Transverse colon (tissue), 4 donors: ENCODE measurements around the gene FMC1.
"Not testable (repeated sequence)": the region's sequence is repeated elsewhere in the genome, so short reads cannot be mapped to it uniquely, and the experiment has no call there.

ENCODE experiments used
- POLR2A ChIP-seq: fragments of 450-650 bp; IDR thresholded peaks from one replicate; pipeline ENCODE4 v1.6.1; 2016; ENCODE audit warnings: antibody characterized with exemption, mild to moderate bottlenecking, moderate library complexity
- POLR2AphosphoS5 ChIP-seq, 3 donors: sonication (generic); formaldehyde crosslinking; IDR thresholded peaks; one replicate each; pipeline ENCODE4 v1.6.1; 2016; ENCODE audit warnings: antibody characterized with exemption in 3 of 3
- TF ChIP-seq, protein P1 (sequence below), 5 experiments: fragments of 200-600 bp in 3 of 5; fragments of 450-650 bp in 2 of 5; sonication (generic) in 3 of 5; IDR thresholded peaks; 1 replicate in 2 of 5; 2 replicates in 3 of 5; pipeline ENCODE4 v1.5.1; 2016 to 2017; ENCODE audit warnings: antibody characterized with exemption in 5 of 5, inconsistent platforms in 3 of 5, mild to moderate bottlenecking in 2 of 5, moderate library complexity in 1 of 5

DNA sequence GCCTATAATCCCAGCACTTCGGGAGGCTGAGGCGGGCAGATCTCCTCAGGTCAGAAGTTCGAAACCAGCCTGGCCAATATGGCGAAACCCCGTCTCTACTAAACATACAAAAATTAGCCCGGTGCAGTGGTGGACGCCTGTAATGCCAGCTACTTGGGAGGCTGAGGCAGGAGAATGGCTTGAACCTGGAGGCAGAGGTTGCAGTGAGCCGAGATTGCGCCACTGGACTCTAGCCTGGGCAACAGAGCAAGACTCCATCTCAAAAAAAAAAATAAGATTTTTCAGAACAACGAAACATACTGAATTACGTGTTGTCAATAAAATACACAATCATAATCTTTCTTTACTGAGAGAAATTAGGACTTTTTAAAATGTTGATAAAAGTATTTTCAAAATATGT lies 16.4 kb upstream of the FMC1 start:
- not testable (repeated sequence) for TF ChIP-seq POLR2AphosphoS5 (IDR thresholded peaks at IDR 0.05); POLR2A
- TF ChIP-seq, protein P1, sequence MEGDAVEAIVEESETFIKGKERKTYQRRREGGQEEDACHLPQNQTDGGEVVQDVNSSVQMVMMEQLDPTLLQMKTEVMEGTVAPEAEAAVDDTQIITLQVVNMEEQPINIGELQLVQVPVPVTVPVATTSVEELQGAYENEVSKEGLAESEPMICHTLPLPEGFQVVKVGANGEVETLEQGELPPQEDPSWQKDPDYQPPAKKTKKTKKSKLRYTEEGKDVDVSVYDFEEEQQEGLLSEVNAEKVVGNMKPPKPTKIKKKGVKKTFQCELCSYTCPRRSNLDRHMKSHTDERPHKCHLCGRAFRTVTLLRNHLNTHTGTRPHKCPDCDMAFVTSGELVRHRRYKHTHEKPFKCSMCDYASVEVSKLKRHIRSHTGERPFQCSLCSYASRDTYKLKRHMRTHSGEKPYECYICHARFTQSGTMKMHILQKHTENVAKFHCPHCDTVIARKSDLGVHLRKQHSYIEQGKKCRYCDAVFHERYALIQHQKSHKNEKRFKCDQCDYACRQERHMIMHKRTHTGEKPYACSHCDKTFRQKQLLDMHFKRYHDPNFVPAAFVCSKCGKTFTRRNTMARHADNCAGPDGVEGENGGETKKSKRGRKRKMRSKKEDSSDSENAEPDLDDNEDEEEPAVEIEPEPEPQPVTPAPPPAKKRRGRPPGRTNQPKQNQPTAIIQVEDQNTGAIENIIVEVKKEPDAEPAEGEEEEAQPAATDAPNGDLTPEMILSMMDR (IDR thresholded peaks at IDR 0.05): not testable (repeated sequence)
